SU-DHL-6 (cell line): ENCODE data around the gene UBR4.

ENCODE experiments used
- CTCF ChIP-seq: fragments of 200-600 bp; sonication (generic); IDR thresholded peaks from one replicate; pipeline ENCODE4 v1.5.1; 2017; ENCODE audit warnings: antibody characterized with exemption, mild to moderate bottlenecking, low read length, moderate library complexity; ENCODE audit not compliant: insufficient read depth, poor library complexity, severe bottlenecking
- EZH2phosphoT487 ChIP-seq: fragments of 200-600 bp; sonication (generic), shearing (Covaris generic); conservative IDR thresholded peaks from 2 replicates; pipeline ENCODE4 v1.6.1; 2018; ENCODE audit warnings: mild to moderate bottlenecking, antibody characterized with exemption, low read length, moderate library complexity, mixed read lengths

- TF ChIP-seq CTCF (no peak), EZH2phosphoT487 (no peak)
These were observed 4.2 kb downstream of the UBR4 start for GRCh38 chr1:19205845-19206244.
